Measurements from ENCODE around the gene MYL12A.

DNA sequence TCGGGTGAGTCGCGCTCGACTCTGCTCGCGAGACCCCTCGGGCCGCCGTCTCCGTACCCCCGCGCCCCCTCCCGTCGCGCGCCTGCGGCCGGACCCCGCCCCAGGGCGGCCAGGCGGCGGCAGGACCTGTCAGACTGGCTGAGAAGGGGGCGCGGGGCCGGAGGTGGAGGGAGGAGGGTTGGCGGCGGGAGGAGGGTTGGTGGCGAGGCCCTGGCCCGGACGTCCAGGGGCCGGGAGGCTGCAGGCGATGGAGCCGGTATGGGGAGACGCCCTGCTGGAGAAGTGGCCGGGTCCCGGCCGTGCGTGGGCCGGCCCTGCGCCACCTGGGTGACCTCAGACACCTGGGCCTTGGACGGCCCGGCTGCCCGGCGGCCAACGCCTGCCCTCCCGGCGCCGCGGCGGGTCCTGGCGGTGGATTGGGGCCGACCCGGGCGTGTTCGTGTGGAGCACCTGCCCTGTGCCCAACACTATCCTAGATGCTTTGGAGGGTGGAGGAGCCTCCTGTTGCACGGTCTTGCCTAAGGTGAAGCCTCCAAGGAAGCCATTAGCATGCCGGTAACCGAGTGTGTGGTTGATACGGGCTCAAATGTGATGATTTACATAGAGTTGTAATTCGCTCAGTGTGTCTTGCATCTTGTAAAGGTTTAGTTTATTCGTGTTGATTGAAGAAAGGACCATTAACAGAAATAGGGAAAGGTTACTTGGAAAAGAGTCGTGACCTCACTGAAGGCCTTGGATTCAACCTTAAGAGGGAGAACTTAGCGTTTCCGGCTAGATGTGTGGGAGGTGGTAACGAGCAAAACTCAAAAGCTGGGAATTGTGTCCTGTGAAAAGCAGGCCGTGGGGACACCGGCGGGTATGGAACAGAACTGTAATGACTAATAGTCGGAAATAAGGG is 14.9 kb downstream of the MYL12A start:
- TF ChIP-seq, protein P1, sequence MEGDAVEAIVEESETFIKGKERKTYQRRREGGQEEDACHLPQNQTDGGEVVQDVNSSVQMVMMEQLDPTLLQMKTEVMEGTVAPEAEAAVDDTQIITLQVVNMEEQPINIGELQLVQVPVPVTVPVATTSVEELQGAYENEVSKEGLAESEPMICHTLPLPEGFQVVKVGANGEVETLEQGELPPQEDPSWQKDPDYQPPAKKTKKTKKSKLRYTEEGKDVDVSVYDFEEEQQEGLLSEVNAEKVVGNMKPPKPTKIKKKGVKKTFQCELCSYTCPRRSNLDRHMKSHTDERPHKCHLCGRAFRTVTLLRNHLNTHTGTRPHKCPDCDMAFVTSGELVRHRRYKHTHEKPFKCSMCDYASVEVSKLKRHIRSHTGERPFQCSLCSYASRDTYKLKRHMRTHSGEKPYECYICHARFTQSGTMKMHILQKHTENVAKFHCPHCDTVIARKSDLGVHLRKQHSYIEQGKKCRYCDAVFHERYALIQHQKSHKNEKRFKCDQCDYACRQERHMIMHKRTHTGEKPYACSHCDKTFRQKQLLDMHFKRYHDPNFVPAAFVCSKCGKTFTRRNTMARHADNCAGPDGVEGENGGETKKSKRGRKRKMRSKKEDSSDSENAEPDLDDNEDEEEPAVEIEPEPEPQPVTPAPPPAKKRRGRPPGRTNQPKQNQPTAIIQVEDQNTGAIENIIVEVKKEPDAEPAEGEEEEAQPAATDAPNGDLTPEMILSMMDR (IDR thresholded peaks at IDR 0.05), result no peak
- no peak for TF ChIP-seq POLR2A (IDR thresholded peaks at IDR 0.05)

All from body of pancreas (tissue), 4 donors.